Bronchial epithelial cell (primary cell): ENCODE results near the gene CRCP. TPM values are rescaled to one million over a fixed set of nuclear protein-coding genes. Genes with fewer than 3 reads are reported as not detected.

ENCODE experiments used
- DNase-seq: peaks from one replicate; pipeline ENCODE4 v3.0.0-alpha.2; 2010; ENCODE audit warnings: low read depth
- FAIRE-seq: peaks from 2 replicates; lab custom pipeline; 2011; peaks lifted over from hg19 to GRCh38; lab: Jason Lieb, UNC
- H3K27me3 ChIP-seq: 2 replicates; pipeline ENCODE4 v1.5.1; 2011; ENCODE audit warnings: low read length; ENCODE audit not compliant: control insufficient read depth, insufficient read depth
- H3K36me3 ChIP-seq: 2 replicates; pipeline ENCODE4 v1.5.1; 2011; ENCODE audit warnings: low read length; ENCODE audit not compliant: control insufficient read depth, insufficient read depth
- H3K4me3 ChIP-seq: 2 replicates; pipeline ENCODE4 v1.5.1; 2011; ENCODE audit warnings: mild to moderate bottlenecking, low read depth, low read length, control low read depth
- total RNA-seq: library from RNA; depleted of rRNA; stranded (reverse); fragments of >200 nt; gene quantifications from 2 replicates; pipeline ENCODE4 v1.2.1, GENCODE V29; 2014
- TF ChIP-seq, protein P1 (sequence below): IDR thresholded peaks from 2 replicates; pipeline ENCODE4 v1.5.1; 2011; ENCODE audit warnings: mild to moderate bottlenecking, moderate library complexity, low read length, control low read depth, inconsistent platforms; ENCODE audit not compliant: insufficient read depth, severe bottlenecking

The CRCP gene
- total RNA-seq, 1 donor from 2014 or later, result 45.0 TPM

DNA sequence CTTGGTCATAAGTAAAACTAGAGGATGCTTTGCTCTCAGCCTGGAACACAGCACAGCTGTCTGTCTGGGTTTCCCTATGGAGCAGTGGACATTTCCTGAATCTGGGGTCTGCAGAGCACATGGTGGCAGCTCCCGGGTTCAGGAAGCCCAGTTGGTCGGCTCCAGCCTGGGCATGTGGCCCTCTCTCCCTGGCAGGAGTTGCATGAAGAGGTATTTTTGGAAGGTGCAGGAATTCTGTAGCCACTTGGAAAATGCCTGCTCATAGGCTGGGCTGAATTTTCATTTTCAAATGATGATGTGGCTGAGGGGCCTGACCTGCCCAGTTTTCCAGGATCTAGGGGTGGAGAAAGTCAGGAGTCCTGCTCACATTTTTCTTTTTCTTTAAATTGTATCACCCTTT, 83.8 kb downstream of the CRCP start:
- FAIRE-seq (no peak), DNase-seq (no peak)
- no peaks in the 10 kb centered on the region for H3K36me3 ChIP-seq
- TF ChIP-seq, protein P1, sequence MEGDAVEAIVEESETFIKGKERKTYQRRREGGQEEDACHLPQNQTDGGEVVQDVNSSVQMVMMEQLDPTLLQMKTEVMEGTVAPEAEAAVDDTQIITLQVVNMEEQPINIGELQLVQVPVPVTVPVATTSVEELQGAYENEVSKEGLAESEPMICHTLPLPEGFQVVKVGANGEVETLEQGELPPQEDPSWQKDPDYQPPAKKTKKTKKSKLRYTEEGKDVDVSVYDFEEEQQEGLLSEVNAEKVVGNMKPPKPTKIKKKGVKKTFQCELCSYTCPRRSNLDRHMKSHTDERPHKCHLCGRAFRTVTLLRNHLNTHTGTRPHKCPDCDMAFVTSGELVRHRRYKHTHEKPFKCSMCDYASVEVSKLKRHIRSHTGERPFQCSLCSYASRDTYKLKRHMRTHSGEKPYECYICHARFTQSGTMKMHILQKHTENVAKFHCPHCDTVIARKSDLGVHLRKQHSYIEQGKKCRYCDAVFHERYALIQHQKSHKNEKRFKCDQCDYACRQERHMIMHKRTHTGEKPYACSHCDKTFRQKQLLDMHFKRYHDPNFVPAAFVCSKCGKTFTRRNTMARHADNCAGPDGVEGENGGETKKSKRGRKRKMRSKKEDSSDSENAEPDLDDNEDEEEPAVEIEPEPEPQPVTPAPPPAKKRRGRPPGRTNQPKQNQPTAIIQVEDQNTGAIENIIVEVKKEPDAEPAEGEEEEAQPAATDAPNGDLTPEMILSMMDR, result no peak
- no peaks in the 10 kb centered on the region for H3K27me3 ChIP-seq
- no peak overlapping the region for H3K4me3 ChIP-seq

DNA sequence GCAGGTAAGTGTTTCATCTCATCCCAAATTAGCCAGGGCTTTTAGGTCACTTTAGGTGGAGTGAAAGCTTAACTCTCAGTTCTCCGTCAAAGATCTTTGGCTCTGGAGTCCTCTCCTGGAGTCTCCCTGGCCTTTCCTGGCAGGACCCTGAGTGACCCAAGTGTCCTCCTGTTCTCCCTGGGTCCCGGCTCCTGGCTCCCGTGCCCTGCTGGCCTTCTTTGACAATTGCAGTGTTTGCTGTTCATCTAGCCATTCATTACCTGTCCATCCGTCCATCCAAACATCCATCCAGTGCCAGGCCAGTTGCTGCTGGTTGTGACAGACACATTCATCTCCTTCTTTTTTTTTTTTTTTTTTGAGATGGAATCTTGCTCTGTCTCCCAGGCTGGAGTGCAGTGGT, 84.3 kb downstream of the CRCP start:
- no peak overlapping the region for H3K4me3 ChIP-seq
- TF ChIP-seq, protein P1, result no peak
- DNase-seq (no peak), FAIRE-seq (no peak)
- no peaks in the 10 kb centered on the region for H3K36me3 ChIP-seq
- H3K27me3 ChIP-seq, result no peaks in the 10 kb centered on the region

DNA sequence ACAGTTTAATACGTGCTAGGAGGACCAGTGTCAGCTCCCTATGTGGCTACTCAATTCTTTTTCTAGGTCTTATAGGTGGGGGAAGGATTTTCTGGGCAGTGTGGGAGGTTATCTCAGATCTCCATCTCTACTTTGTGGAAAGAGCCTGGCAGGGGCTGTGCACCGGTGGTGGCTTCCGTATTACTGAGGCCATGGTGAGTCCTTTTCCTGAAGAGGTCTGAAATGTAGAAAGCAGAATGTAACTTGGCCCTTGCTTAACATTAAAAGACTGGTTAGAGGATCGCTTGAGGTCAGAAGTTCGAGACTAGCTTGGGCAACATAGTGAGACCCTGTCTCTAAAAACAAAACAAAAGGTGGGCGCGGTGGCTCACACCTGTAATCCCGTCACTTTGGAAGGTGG, 87.8 kb downstream of the CRCP start:
- DNase-seq (no peak), FAIRE-seq (no peak)
- no peak overlapping the region for H3K4me3 ChIP-seq
- no peaks in the 10 kb centered on the region for H3K27me3 ChIP-seq
- TF ChIP-seq, protein P1, result no peak
- no peaks in the 10 kb centered on the region for H3K36me3 ChIP-seq

Other genes starting within 250 kb of the CRCP start
- 8.4 and 11.6 TPM in 2 replicates for gene VKORC1L1, start 241.8 kb upstream of the CRCP start, total RNA-seq
- 22.7 and 24.0 TPM in 2 replicates for gene GUSB, start 132.6 kb upstream of the CRCP start, total RNA-seq
- gene ASL, start 39.0 kb upstream of the CRCP start, total RNA-seq, result 37.9 and 41.2 TPM in 2 replicates
- gene TPST1, start 90.5 kb downstream of the CRCP start, total RNA-seq, result 24.7 and 31.4 TPM in 2 replicates